H9 (cell line): ENCODE results near the gene PRKCI. TPM values are rescaled to one million over a fixed set of nuclear protein-coding genes. Genes with fewer than 3 reads are reported as not detected.

ENCODE experiments used
- DNase-seq: peaks from one replicate; pipeline ENCODE4 v3.0.0-alpha.2; 2017
- H2AFZ ChIP-seq: one replicate; pipeline ENCODE4 v1.6.1; 2013; ENCODE audit warnings: mild to moderate bottlenecking, low read length, control low read depth, moderate library complexity
- H2AK5ac ChIP-seq: 2 replicates; pipeline ENCODE4 v1.6.1; 2013; ENCODE audit warnings: low read length, control low read depth, mixed read lengths; ENCODE audit not compliant: insufficient read length
- H2BK120ac ChIP-seq: one replicate; pipeline ENCODE4 v1.6.1; 2013; ENCODE audit warnings: low read depth, mild to moderate bottlenecking, low read length, control low read depth, inconsistent platforms; ENCODE audit not compliant: poor library complexity, severe bottlenecking
- H2BK12ac ChIP-seq: 2 replicates; pipeline ENCODE4 v1.6.1; 2013; ENCODE audit warnings: low read length, control low read depth, mixed read lengths, low read depth; ENCODE audit not compliant: insufficient read length
- H2BK15ac ChIP-seq: 2 replicates; pipeline ENCODE4 v1.6.1; 2013; ENCODE audit warnings: low read depth, low read length, control low read depth
- H2BK20ac ChIP-seq: one replicate; pipeline ENCODE4 v1.6.1; 2013; ENCODE audit warnings: low read depth, mild to moderate bottlenecking, low read length, control low read depth, inconsistent platforms; ENCODE audit not compliant: poor library complexity, severe bottlenecking
- H2BK5ac ChIP-seq: 2 replicates; pipeline ENCODE4 v1.6.1; 2013; ENCODE audit warnings: low read length, control low read depth, mixed read lengths; ENCODE audit not compliant: insufficient read length
- H3K14ac ChIP-seq: 2 replicates; pipeline ENCODE4 v1.6.1; 2013; ENCODE audit warnings: low read length, control low read depth; ENCODE audit not compliant: insufficient read depth
- H3K18ac ChIP-seq: 2 replicates; pipeline ENCODE4 v1.6.1; 2013; ENCODE audit warnings: low read depth, mild to moderate bottlenecking, mixed read lengths, low read length, control low read depth; ENCODE audit not compliant: insufficient read length
- H3K23ac ChIP-seq: 2 replicates; pipeline ENCODE4 v1.6.1; 2013; ENCODE audit warnings: low read length, control low read depth, mixed read lengths, low read depth; ENCODE audit not compliant: insufficient read length
- H3K23me2 ChIP-seq: 2 replicates; pipeline ENCODE4 v1.6.1; 2013; ENCODE audit warnings: low read depth, mild to moderate bottlenecking, mixed read lengths, low read length, control low read depth; ENCODE audit not compliant: insufficient read length, poor library complexity, severe bottlenecking
- H3K27ac ChIP-seq: 2 replicates; pipeline ENCODE4 v1.5.1; 2013; ENCODE audit warnings: low read length, control low read depth, mixed read lengths, low read depth; ENCODE audit not compliant: insufficient read length
- H3K27me3 ChIP-seq: 2 replicates; pipeline ENCODE4 v1.6.1; 2013; ENCODE audit warnings: low read length, control low read depth, inconsistent platforms; ENCODE audit not compliant: insufficient read depth
- H3K4ac ChIP-seq: 2 replicates; pipeline ENCODE4 v1.6.1; 2013; ENCODE audit warnings: low read depth, mild to moderate bottlenecking, control low read depth, inconsistent platforms, low read length, moderate library complexity
- H3K4me1 ChIP-seq: 2 replicates; pipeline ENCODE4 v1.6.1; 2013; ENCODE audit warnings: low read length, control low read depth, inconsistent platforms; ENCODE audit not compliant: insufficient read depth
- H3K4me2 ChIP-seq: 2 replicates; pipeline ENCODE4 v1.6.1; 2013; ENCODE audit warnings: low read length, control low read depth, mixed read lengths; ENCODE audit not compliant: insufficient read length, insufficient read depth
- H3K56ac ChIP-seq: 2 replicates; pipeline ENCODE4 v1.6.1; 2013; ENCODE audit warnings: low read depth, mild to moderate bottlenecking, mixed read lengths, low read length, control low read depth; ENCODE audit not compliant: insufficient read length
- H3K79me1 ChIP-seq: 2 replicates; pipeline ENCODE4 v1.6.1; 2013; ENCODE audit warnings: low read depth, mild to moderate bottlenecking, moderate library complexity, low read length, control low read depth, inconsistent platforms; ENCODE audit not compliant: insufficient read depth, poor library complexity, severe bottlenecking
- H3K79me2 ChIP-seq: 2 replicates; pipeline ENCODE4 v1.6.1; 2013; ENCODE audit warnings: low read length, control low read depth, inconsistent platforms; ENCODE audit not compliant: insufficient read depth
- H3K9ac ChIP-seq: 2 replicates; pipeline ENCODE4 v1.6.1; 2013; ENCODE audit warnings: low read length, control low read depth, mixed read lengths; ENCODE audit not compliant: insufficient read length; ENCODE audit errors: extremely low read depth
- H3K9me3 ChIP-seq: one replicate; pipeline ENCODE4 v1.6.1; 2013; ENCODE audit warnings: low read depth, low read length, inconsistent platforms; ENCODE audit not compliant: control insufficient read depth
- H3T11ph ChIP-seq: one replicate; pipeline ENCODE4 v1.6.1; 2013; ENCODE audit warnings: mild to moderate bottlenecking, low read length, control low read depth, inconsistent platforms
- H4K20me1 ChIP-seq: one replicate; pipeline ENCODE4 v1.6.1; 2013; ENCODE audit not compliant: control insufficient read depth, insufficient read length, insufficient read depth
- H4K5ac ChIP-seq: 2 replicates; pipeline ENCODE4 v1.6.1; 2013; ENCODE audit warnings: low read depth, mild to moderate bottlenecking, mixed read lengths, low read length, control low read depth; ENCODE audit not compliant: insufficient read length
- H4K8ac ChIP-seq: replicated peaks from 2 replicates; pipeline ENCODE4 v1.6.1; 2013; ENCODE audit warnings: low read length, control low read depth, mixed read lengths, low read depth; ENCODE audit not compliant: insufficient read length
- H4K91ac ChIP-seq: 2 replicates; pipeline ENCODE4 v1.6.1; 2013; ENCODE audit warnings: low read depth, mild to moderate bottlenecking, moderate library complexity, mixed read lengths, low read length, control low read depth; ENCODE audit not compliant: insufficient read length
- H3K27ac Mint-ChIP-seq, 3 experiments: 2 replicates in 2 of 3; 3 replicates in 1 of 3; pipeline ENCODE4 v1.8.0; 2020 to 2021; ENCODE audit warnings: mixed read lengths in 3 of 3, mild to moderate bottlenecking in 1 of 3, moderate library complexity in 1 of 3
- H3K27me3 Mint-ChIP-seq: 2 replicates; pipeline ENCODE4 v1.8.0; 2021; ENCODE audit warnings: low read depth, mild to moderate bottlenecking, moderate library complexity, mixed read lengths
- H3K36me3 Mint-ChIP-seq, 3 experiments: 2 replicates in 2 of 3; 3 replicates in 1 of 3; pipeline ENCODE4 v1.8.0; 2020 to 2021; ENCODE audit warnings: low read depth in 3 of 3, mixed read lengths in 3 of 3; ENCODE audit not compliant: insufficient read depth in 1 of 3
- H3K4me1 Mint-ChIP-seq, 2 experiments: 2 replicates each; pipeline ENCODE4 v1.8.0; 2020; ENCODE audit warnings: mixed read lengths in 2 of 2
- H3K4me3 Mint-ChIP-seq, 2 experiments: 2 replicates in 1 of 2; 3 replicates in 1 of 2; pipeline ENCODE4 v1.8.0; 2020 to 2021; ENCODE audit warnings: mild to moderate bottlenecking in 2 of 2, mixed read lengths in 2 of 2, moderate library complexity in 1 of 2
- H3K9me3 Mint-ChIP-seq, 2 experiments: 2 replicates in 1 of 2; 3 replicates in 1 of 2; pipeline ENCODE4 v1.8.0; 2020; ENCODE audit warnings: mild to moderate bottlenecking in 2 of 2, mixed read lengths in 2 of 2, moderate library complexity in 1 of 2
- WGBS: extraction: QIAGEN DNeasy Blood & Tissue Kit; methylation state at CpG from one replicate; pipeline ENCODE4 v1.1.7; 2013; ENCODE audit warnings: missing lambda C conversion rate, low lambda C conversion rate, mixed read lengths; ENCODE audit not compliant: insufficient read length; ENCODE audit errors: extremely low coverage; 5-methylcytosine and 5-hydroxymethylcytosine counted together
- total RNA-seq: library from RNA; stranded (reverse); gene quantifications from 2 replicates; pipeline ENCODE4 v1.2.1, GENCODE V29; 2021
- TF ChIP-seq, protein P1 (sequence below): fragments of 200-600 bp; sonication (generic); conservative IDR thresholded peaks from 3 replicates; pipeline ENCODE4 v1.8.0; 2021; ENCODE audit warnings: antibody characterized with exemption, mild to moderate bottlenecking

PRKCI gene
- total RNA-seq, 1 experiment from 2014 or later = 71.1 TPM

DNA sequence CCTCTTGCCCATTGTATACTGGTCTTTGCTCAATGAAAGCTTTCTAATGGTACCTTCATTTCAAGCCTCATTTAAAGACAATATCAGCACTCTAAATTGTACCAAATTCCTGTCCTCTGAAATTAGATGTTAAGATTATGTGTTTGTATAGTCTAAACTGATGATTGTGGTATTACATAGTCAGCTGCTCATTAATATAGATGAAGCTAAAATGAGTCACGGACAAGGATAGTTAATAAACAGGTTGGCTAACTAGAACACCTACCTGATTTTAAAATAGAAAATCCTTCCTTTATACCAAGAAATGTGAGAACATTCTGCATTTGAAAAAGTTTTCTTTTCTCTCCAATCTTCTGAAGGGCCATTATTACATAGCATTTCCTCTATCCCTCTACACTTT, 2.9 kb downstream of the PRKCI start:
- Histone ChIP-seq H2AK5ac (no peak overlapping the region), H3K4me2 (no peak overlapping the region), H2BK12ac (no peak overlapping the region), H2BK5ac (no peak overlapping the region), H3K4ac (no peak overlapping the region), H4K8ac (no peak overlapping the region), H2BK15ac (no peak overlapping the region), H2BK20ac (no peak overlapping the region), H3K27me3 (no peaks in the 10 kb centered on the region), H3K9ac (no peak overlapping the region), H4K91ac (no peak overlapping the region), H3K23ac (no peak overlapping the region), H2BK120ac (no peak overlapping the region), H3K27ac (no peak overlapping the region), H3K4me1 (peaks cover 2% of the 10 kb centered on the region; the same call in 1 of the 2 replicates), H3K79me2 (peaks cover 32% of the 10 kb centered on the region; the same call in 1 of the 2 replicates), H3K9me3 (no peaks in the 10 kb centered on the region), H3T11ph (no peak overlapping the region), H3K18ac (no peak overlapping the region), H4K5ac (no peak overlapping the region), H2AFZ (no peak overlapping the region), H3K23me2 (peaks cover 6% of the 10 kb centered on the region), H3K79me1 (no peaks in the 10 kb centered on the region), H4K20me1 (no peaks in the 10 kb centered on the region), H3K56ac (no peak overlapping the region), H3K14ac (no peak overlapping the region)
- Mint-ChIP-seq H3K4me1 (peaks cover 36 to 40% of the 10 kb centered on the region in 2 experiments), H3K4me3 (peak overlapping the region in 1 of 2 experiments; percentile 95; a peak in 4 of 5 replicates), H3K9me3 (no peaks in the 10 kb centered on the region), H3K36me3 (peaks cover 0 to 6% (median 2%) of the 10 kb centered on the region in 3 experiments; a peak in 4 of 7 replicates), H3K27me3 (no peaks in the 10 kb centered on the region), H3K27ac (no peak overlapping the region; a peak in 1 of 7 replicates)
- TF ChIP-seq, protein P1, sequence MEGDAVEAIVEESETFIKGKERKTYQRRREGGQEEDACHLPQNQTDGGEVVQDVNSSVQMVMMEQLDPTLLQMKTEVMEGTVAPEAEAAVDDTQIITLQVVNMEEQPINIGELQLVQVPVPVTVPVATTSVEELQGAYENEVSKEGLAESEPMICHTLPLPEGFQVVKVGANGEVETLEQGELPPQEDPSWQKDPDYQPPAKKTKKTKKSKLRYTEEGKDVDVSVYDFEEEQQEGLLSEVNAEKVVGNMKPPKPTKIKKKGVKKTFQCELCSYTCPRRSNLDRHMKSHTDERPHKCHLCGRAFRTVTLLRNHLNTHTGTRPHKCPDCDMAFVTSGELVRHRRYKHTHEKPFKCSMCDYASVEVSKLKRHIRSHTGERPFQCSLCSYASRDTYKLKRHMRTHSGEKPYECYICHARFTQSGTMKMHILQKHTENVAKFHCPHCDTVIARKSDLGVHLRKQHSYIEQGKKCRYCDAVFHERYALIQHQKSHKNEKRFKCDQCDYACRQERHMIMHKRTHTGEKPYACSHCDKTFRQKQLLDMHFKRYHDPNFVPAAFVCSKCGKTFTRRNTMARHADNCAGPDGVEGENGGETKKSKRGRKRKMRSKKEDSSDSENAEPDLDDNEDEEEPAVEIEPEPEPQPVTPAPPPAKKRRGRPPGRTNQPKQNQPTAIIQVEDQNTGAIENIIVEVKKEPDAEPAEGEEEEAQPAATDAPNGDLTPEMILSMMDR = no peak
- WGBS = no CpG with 5 or more reads among the region's 1 CpG
- no peak for DNase-seq
